Uterine smooth muscle cell (primary cell): ENCODE data around the gene ESRRB. TPM values are rescaled to one million over a fixed set of nuclear protein-coding genes. Genes with fewer than 3 reads are reported as not detected.

Experiments
- total RNA-seq: library from RNA; depleted of rRNA; stranded (reverse); fragments of >200 nt; gene quantifications from 2 replicates; pipeline ENCODE4 v1.2.3, GENCODE V29; 2014

ESRRB gene
- not detected in 2 replicates for total RNA-seq

DNA sequence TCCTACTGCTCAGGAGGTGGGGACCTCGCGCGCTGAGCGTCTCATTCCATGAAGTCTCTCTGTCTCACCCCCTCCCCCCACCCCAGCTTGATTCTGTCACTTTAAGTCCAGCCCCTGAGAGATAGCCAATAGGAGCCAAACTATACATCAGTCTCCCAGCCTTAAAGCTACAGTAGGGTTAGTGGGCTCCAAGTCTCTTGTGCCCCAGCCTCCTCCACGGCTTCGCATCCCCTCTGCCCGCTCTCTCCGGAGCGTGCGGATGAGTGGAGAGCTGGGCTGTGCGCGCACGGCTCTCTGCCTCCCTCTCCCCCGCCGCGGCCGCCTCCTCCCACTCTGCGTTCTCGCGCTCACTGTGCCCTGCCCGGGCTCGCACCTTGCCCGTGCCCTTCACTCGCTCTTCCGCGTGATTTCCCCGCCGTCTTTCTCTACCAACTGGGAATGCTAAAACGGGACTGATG is at the start of gene ESRRB:
TSS of gene ESRRB (plus strand) at position 191 of the 458 bp plus-strand sequence. CDS start at position 456, 265 bp downstream.

Other genes starting within 250 kb of the ESRRB start
- 76.5 and 92.2 TPM in 2 replicates for gene GPATCH2L, start 224.2 kb upstream of the ESRRB start, total RNA-seq